PC-3 (cell line): ENCODE results near the gene ATP1A4.

Source experiments
- EZH2 ChIP-seq: fragments of 300-600 bp; sonication (generic); IDR thresholded peaks from one replicate; pipeline ENCODE4 v1.6.1; 2017; ENCODE audit warnings: antibody characterized with exemption, mild to moderate bottlenecking, low read length; ENCODE audit not compliant: unreplicated experiment
- TF ChIP-seq, protein P1 (sequence below): fragments of 300-600 bp; sonication (generic); conservative IDR thresholded peaks from 2 replicates; pipeline ENCODE4 v1.5.1; 2017; ENCODE audit warnings: antibody characterized with exemption, low read depth, mild to moderate bottlenecking, low read length

GRCh38 chr1:160225345-160225744 is 73.9 kb downstream of the ATP1A4 start:
- TF ChIP-seq, protein P1, sequence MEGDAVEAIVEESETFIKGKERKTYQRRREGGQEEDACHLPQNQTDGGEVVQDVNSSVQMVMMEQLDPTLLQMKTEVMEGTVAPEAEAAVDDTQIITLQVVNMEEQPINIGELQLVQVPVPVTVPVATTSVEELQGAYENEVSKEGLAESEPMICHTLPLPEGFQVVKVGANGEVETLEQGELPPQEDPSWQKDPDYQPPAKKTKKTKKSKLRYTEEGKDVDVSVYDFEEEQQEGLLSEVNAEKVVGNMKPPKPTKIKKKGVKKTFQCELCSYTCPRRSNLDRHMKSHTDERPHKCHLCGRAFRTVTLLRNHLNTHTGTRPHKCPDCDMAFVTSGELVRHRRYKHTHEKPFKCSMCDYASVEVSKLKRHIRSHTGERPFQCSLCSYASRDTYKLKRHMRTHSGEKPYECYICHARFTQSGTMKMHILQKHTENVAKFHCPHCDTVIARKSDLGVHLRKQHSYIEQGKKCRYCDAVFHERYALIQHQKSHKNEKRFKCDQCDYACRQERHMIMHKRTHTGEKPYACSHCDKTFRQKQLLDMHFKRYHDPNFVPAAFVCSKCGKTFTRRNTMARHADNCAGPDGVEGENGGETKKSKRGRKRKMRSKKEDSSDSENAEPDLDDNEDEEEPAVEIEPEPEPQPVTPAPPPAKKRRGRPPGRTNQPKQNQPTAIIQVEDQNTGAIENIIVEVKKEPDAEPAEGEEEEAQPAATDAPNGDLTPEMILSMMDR = no peak
- TF ChIP-seq EZH2 = no peak
